SK-N-SH treated with all-trans-retinoic acid at 6 μM for 48 hours (cell line): ENCODE data around the gene CAMK2B.

Experiments used
- ATAC-seq: fragments of 200-7000 bp; cut with Tn5 transposase; 3 replicates; pipeline ENCODE4 v1.9.1; 2020; ENCODE audit warnings: mild to moderate bottlenecking, moderate library complexity
- ARNTL ChIP-seq: fragments of 450-650 bp; formaldehyde crosslinking; IDR thresholded peaks from 2 replicates; pipeline ENCODE4 v1.5.0; 2020; ENCODE audit warnings: low read depth, mild to moderate bottlenecking, moderate library complexity, borderline replicate concordance
- BACH2 ChIP-seq: fragments of 250-450 bp; sonication (Bioruptor Pico); IDR thresholded peaks from 2 replicates; pipeline ENCODE4 v1.9.0; 2021; ENCODE audit warnings: mild to moderate bottlenecking, borderline replicate concordance
- CSDC2 ChIP-seq: fragments of 250-450 bp; sonication (Bioruptor Pico); IDR thresholded peaks from 2 replicates; pipeline ENCODE4 v1.5.0; 2020; ENCODE audit warnings: mild to moderate bottlenecking, moderate library complexity
- CSRNP3 ChIP-seq: fragments of 250-450 bp; sonication (Bioruptor Pico); IDR thresholded peaks from 2 replicates; pipeline ENCODE4 v1.5.1; 2021; ENCODE audit warnings: mild to moderate bottlenecking, moderate library complexity
- ESRRG ChIP-seq: fragments of 250-450 bp; sonication (Bioruptor Pico); IDR thresholded peaks from 2 replicates; pipeline ENCODE4 v1.6.1; 2021; ENCODE audit warnings: mild to moderate bottlenecking
- GLIS3 ChIP-seq: fragments of 250-450 bp; sonication (Bioruptor Pico); IDR thresholded peaks from 2 replicates; pipeline ENCODE4 v1.5.0; 2020; ENCODE audit warnings: mild to moderate bottlenecking, moderate library complexity
- ISL1 ChIP-seq: fragments of 250-450 bp; sonication (Bioruptor Pico); IDR thresholded peaks from 2 replicates; pipeline ENCODE4 v2.1.2; 2022; ENCODE audit warnings: mild to moderate bottlenecking, moderate library complexity
- OSR1 ChIP-seq: fragments of 250-450 bp; sonication (Bioruptor Pico); IDR thresholded peaks from 2 replicates; pipeline ENCODE4 v1.8.0; 2022; ENCODE audit warnings: moderate library complexity, mild to moderate bottlenecking, inconsistent platforms
- PATZ1 ChIP-seq: fragments of 250-450 bp; sonication (Bioruptor Pico); IDR thresholded peaks from 2 replicates; pipeline ENCODE4 v1.8.0; 2020; ENCODE audit warnings: mild to moderate bottlenecking, moderate library complexity, borderline replicate concordance
- POU6F1 ChIP-seq: fragments of 250-450 bp; sonication (Bioruptor Pico); IDR thresholded peaks from 2 replicates; pipeline ENCODE4 v1.8.0; 2021; ENCODE audit warnings: low read depth, mild to moderate bottlenecking, moderate library complexity, borderline replicate concordance
- PPARA ChIP-seq: fragments of 250-450 bp; sonication (Bioruptor Pico); IDR thresholded peaks from 2 replicates; pipeline ENCODE4 v1.5.0; 2020; ENCODE audit warnings: mild to moderate bottlenecking, borderline replicate concordance
- RARB ChIP-seq: fragments of 250-450 bp; sonication (Bioruptor Pico); IDR thresholded peaks from 2 replicates; pipeline ENCODE4 v1.8.0; 2021; ENCODE audit warnings: mild to moderate bottlenecking, moderate library complexity
- SNAI2 ChIP-seq: fragments of 250-450 bp; sonication (Bioruptor Pico); IDR thresholded peaks from 2 replicates; pipeline ENCODE4 v1.5.0; 2020; ENCODE audit warnings: mild to moderate bottlenecking, moderate library complexity
- TCF4 ChIP-seq: fragments of 250-450 bp; sonication (Bioruptor Pico); IDR thresholded peaks from 2 replicates; pipeline ENCODE4 v1.8.0; 2021; ENCODE audit warnings: mild to moderate bottlenecking, moderate library complexity, borderline replicate concordance
- TOX ChIP-seq: fragments of 250-450 bp; sonication (Bioruptor Pico); IDR thresholded peaks from 2 replicates; pipeline ENCODE4 v1.8.0; 2021; ENCODE audit warnings: mild to moderate bottlenecking, moderate library complexity, borderline replicate concordance
- TSHZ2 ChIP-seq: fragments of 250-450 bp; sonication (Bioruptor Pico); IDR thresholded peaks from 2 replicates; pipeline ENCODE4 v1.5.0; 2020; ENCODE audit warnings: mild to moderate bottlenecking, moderate library complexity
- ZC3H10 ChIP-seq: fragments of 250-450 bp; sonication (Bioruptor Pico); IDR thresholded peaks from 2 replicates; pipeline ENCODE4 v1.5.1; 2021; ENCODE audit warnings: mild to moderate bottlenecking, moderate library complexity
- ZFP3 ChIP-seq: fragments of 250-450 bp; sonication (Bioruptor Pico); IDR thresholded peaks from 2 replicates; pipeline ENCODE4 v1.5.0; 2020; ENCODE audit warnings: mild to moderate bottlenecking, moderate library complexity
- ZFP30 ChIP-seq: fragments of 450-650 bp; formaldehyde crosslinking; IDR thresholded peaks from 2 replicates; pipeline ENCODE4 v1.5.0; 2022; ENCODE audit warnings: mild to moderate bottlenecking, moderate library complexity
- ZNF565 ChIP-seq: fragments of 450-650 bp; formaldehyde crosslinking; conservative IDR thresholded peaks from 2 replicates; pipeline ENCODE4 v1.5.0; 2020; ENCODE audit warnings: low read depth, mild to moderate bottlenecking, moderate library complexity
- ZNF70 ChIP-seq: fragments of 450-650 bp; formaldehyde crosslinking; IDR thresholded peaks from 2 replicates; pipeline ENCODE4 v1.5.0; 2020; ENCODE audit warnings: mild to moderate bottlenecking, moderate library complexity
- ZNF8 ChIP-seq: fragments of 450-650 bp; formaldehyde crosslinking; IDR thresholded peaks from 2 replicates; pipeline ENCODE4 v1.5.0; 2020; ENCODE audit warnings: mild to moderate bottlenecking, moderate library complexity

The CAMK2B gene

GRCh38 chr7:44285561-44285960 is 39.8 kb downstream of the CAMK2B start (continued):
- TF ChIP-seq RARB (CRISPR knock-in tag) (no peak), ZNF70 (CRISPR knock-in tag) (no peak), BACH2 (CRISPR knock-in tag) (no peak), ZFP30 (CRISPR knock-in tag) (no peak), ESRRG (no peak), OSR1 (CRISPR knock-in tag) (no peak)

GRCh38 chr7:44284881-44285541 is 40.4 kb downstream of the CAMK2B start:
- TF ChIP-seq SNAI2 (CRISPR knock-in tag) = no peak
- no peak for TF ChIP-seq ZNF8 (CRISPR knock-in tag)
- no peak for TF ChIP-seq ZNF70 (CRISPR knock-in tag)
- no peak for TF ChIP-seq TCF4 (CRISPR knock-in tag)
- no peak for TF ChIP-seq PATZ1 (CRISPR knock-in tag)
- no peak for TF ChIP-seq OSR1 (CRISPR knock-in tag)
- no peak for TF ChIP-seq ZFP30 (CRISPR knock-in tag)
- TF ChIP-seq TOX = no peak
- no peak for TF ChIP-seq ZC3H10
- no peak for TF ChIP-seq ZNF565
- no peak for TF ChIP-seq ZFP3 (CRISPR knock-in tag)
- TF ChIP-seq ISL1 (CRISPR knock-in tag) = no peak
- no peak for TF ChIP-seq ARNTL (CRISPR knock-in tag)
- no peak for ATAC-seq

- no peak for TF ChIP-seq PATZ1 (CRISPR knock-in tag)
- no peak for TF ChIP-seq ESRRG
- no peak for TF ChIP-seq ZFP3 (CRISPR knock-in tag)
- TF ChIP-seq TCF4 (CRISPR knock-in tag) = no peak
- no peak for TF ChIP-seq ZC3H10
- no peak for TF ChIP-seq OSR1 (CRISPR knock-in tag)
- no peak for TF ChIP-seq GLIS3 (CRISPR knock-in tag)
- no peak for TF ChIP-seq ARNTL (CRISPR knock-in tag)
- no peak for TF ChIP-seq PPARA (CRISPR knock-in tag)
- TF ChIP-seq ZNF70 (CRISPR knock-in tag) = no peak
- no peak for TF ChIP-seq ZFP30 (CRISPR knock-in tag)
- no peak for TF ChIP-seq ZNF8 (CRISPR knock-in tag)
- no peak for TF ChIP-seq ISL1 (CRISPR knock-in tag)
- no peak for TF ChIP-seq POU6F1 (CRISPR knock-in tag)
- no peak for TF ChIP-seq CSRNP3 (CRISPR knock-in tag)
- TF ChIP-seq TSHZ2 = no peak
- TF ChIP-seq BACH2 (CRISPR knock-in tag) = no peak
- no peak for TF ChIP-seq CSDC2 (CRISPR knock-in tag)
- TF ChIP-seq RARB (CRISPR knock-in tag) = no peak
- no peak; the same call in 2 of the 3 replicates for ATAC-seq
Observed at GRCh38 chr7:44284216-44284615, 41.2 kb downstream of the CAMK2B start.
